GM21529 (cell line): ENCODE results near the gene KRTAP10-8.
"Not testable (repeated sequence)": the region's sequence is repeated elsewhere in the genome, so short reads cannot be mapped to it uniquely, and the experiment has no call there.

ENCODE experiments used
- ATAC-seq: cut with Tn5 transposase; IDR thresholded peaks from one replicate; pipeline ENCODE4 v1.9.1; 2021; ENCODE audit not compliant: unreplicated experiment

The KRTAP10-8 gene

DNA sequence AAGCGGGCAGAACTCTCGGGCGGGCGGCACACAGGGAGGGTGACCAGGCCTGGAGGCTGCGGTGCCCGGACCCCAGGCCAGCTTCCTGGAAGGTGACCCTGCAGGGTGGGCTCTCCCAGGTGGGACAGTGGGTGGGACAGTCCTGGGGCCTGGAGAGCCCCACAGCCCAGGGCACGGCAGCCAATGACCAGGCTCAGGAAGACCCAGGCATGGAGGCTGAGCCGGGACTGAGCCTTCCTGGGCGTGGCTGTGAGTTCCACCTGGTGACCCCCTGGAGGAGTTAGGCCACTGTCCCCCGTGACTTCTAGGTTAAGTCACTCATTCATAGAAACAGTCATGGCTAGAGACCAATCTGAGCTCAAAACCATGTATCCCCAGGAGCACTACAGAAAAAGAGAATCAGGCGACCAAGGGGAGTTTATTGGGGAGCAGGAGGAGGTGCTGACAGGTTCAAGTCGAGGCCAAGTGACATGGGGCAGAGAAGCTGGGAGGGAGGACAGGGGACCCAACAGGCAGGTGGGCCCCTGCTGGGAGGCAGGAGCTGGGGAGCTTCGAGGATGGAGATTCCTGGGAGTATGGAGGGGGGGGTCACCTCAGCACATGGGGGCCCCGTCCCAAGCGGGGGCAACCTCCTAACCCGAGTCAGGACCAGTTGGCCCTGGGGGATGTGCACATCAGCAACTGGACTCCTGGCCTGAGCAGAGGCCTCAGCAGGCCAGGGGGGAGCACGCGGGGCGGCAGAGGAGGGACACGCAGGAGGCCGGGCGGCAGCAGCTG is 32.6 kb upstream of the KRTAP10-8 start:
- ATAC-seq, result no peak

DNA sequence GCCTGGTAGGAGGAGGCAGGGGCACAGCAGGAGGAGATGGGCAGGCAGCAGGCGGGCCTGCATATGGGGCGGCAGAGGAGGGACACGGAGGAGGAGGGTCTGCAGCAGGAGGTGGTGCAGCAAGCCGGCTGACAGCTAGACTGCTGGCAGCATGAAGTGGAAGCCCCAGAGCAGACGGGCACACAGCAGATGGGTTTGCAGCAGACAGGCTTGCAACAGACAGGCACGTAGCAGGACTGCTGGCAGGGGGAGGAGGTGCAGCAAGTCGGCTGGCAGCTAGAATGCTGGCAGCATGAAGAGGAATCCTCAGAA is 32.1 kb upstream of the KRTAP10-8 start:
- ATAC-seq, result no peak

DNA sequence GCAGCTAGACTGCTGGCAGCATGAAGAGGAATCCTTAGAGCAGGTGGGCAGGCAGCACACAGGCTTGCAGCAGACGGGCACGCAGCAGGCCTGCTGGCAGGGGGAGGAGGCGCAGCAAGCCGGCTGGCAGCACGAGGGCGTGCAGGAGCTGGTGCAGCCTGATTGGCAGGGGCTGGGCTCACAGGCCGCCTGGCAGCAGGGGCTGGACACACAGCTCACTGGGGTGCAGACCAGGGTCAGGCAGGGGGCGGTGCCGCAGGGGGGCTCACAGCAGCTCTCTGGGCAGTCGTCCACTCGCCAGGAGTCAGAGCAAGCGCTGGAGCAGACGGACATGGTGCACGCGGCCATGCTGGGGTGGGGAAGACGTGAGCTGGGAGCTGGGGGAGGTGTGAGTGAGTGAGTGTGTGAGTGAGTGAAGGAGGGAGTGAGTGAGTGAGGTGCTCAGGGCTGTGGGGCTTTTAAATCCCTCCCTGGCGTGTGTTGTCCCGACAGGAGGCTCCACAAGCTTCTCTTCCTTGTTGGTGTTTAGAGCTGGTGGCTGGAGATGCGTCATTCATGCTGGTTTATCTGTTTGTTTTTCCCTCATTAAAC is 31.6 kb upstream of the KRTAP10-8 start, which contains the start of gene KRTAP10-5:
Gene KRTAP10-5, minus strand, starts transcription at position 374 of the 591 bp plus-strand sequence. Its CDS starts 26 bp downstream, at position 348.
- not testable (repeated sequence) for ATAC-seq

DNA sequence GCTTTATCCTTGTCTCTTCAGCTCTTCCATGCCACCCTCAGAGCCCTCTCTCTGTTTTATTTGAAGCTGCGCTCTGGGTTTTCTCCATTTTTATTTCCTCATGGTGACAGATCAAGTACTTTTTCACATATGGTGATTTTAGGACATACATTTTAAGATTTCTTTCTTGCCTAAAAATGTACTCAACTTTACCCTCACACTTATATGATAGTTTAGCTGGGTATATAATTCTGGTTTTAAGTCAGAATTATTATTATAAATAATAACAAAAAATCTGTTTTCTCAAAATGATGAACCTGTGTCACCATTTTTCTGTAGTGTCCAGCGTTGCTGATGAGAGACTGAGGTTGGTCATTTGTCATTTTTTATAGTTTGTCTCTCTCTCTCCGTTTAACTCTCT is 30.7 kb upstream of the KRTAP10-8 start:
- ATAC-seq, result no peak

DNA sequence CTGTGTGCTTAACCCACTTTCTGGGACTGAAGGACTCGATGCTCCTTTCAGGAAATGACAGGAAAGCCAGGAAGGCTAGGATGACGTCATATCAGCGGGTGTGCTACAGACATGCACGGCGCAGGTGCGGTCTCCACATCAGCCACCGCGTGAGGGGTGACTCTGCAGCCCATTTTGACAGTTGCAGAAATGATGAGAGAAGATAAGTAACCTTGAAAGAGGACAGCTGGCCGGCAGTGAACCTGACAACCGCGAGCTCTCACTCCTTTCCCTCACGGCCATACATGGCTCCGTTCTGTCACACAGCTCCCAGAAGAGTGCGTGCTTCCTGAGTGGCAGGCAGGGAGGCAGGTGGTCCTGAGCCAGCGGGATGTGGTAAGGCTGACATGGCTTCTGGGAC is 29.8 kb upstream of the KRTAP10-8 start:
- ATAC-seq, result no peak

DNA sequence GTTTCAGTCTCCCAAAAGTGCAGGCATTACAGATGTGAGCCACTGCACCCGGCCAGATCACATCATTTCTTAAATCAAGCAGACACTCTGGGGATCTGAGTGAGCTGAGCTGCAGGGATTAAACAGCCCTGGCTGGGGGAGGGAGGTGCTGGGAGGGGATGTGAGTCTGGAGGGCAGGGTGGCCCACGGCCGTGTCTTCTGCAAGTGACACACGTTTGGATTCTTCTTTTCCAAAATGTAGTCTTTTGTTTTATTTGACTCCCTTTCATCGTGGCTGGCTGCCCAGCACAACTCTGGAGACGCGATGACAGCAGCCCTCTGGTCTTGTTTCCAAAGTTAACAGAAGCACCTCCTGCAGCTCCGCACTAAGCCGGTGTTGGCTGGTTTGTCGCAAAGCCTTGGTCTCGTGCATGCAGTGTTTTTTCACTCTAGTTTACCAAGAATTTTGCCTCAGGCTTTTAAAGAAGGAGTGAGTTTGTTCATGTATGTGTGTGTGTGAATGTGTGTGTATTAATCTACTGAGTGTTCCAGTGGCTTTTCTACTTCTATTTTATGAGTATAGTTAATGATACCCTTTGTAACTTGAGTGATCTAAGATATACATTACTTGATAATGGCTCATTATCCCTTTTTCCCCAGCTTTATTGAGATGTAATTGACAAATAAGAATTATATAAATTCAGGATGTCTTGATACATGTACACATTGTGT is 28.6 kb upstream of the KRTAP10-8 start:
- ATAC-seq, result no peak

DNA sequence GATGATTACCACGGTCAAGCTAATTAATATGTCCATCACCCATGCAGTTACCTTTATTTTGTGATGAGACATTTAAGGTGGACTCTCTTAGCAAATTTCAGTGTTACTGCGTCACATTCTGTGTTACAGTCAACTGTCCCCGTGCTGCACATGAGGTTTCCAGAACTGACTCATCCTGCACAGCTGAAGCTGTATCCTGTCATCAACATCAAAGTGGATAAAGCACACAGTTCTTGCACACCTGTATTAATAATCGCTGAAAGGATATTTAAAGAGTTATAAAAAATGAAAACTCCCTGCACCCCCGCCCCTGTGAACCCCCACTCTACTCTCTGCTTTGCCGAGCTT is 28.1 kb upstream of the KRTAP10-8 start:
- ATAC-seq, result no peak

DNA sequence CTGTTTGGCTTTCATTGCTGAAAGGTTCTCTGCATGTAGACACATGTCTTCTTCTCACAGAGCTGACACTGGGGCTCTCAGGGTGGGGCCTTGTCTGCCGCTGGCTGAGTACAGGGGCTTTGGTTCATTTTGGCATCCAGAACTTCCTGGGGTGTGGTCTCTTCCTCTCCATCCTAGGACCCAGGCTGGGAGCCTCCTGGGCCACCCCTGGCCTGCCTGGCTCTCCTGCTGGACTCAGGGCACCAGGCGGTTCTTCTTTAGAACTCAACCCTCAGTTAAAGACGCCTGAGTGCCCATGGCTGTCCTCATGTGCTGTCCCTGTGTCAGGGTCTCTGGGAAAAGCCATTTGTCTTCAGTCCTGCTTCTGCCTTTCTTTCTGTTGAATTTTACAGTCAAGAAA is 26.0 kb upstream of the KRTAP10-8 start:
- ATAC-seq, result no peak

DNA sequence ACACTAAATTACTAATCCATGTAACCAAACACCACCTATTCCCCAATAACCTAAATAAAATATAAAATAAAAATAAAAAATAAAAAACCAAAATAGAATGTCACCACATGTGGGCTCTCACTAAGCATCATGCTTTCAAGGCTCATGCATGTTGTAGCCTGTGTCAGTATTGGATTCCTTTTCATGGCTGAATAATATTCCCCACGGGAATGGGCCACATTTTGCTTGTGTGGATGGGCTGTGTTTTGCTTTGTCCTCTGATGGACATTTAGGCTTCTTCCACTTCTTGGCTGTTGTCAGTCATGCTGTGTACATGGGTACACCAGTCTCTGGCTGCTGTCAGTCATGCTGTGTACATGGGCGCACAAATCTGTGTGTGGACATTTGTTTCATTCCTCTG is 22.8 kb upstream of the KRTAP10-8 start:
- ATAC-seq, result no peak

DNA sequence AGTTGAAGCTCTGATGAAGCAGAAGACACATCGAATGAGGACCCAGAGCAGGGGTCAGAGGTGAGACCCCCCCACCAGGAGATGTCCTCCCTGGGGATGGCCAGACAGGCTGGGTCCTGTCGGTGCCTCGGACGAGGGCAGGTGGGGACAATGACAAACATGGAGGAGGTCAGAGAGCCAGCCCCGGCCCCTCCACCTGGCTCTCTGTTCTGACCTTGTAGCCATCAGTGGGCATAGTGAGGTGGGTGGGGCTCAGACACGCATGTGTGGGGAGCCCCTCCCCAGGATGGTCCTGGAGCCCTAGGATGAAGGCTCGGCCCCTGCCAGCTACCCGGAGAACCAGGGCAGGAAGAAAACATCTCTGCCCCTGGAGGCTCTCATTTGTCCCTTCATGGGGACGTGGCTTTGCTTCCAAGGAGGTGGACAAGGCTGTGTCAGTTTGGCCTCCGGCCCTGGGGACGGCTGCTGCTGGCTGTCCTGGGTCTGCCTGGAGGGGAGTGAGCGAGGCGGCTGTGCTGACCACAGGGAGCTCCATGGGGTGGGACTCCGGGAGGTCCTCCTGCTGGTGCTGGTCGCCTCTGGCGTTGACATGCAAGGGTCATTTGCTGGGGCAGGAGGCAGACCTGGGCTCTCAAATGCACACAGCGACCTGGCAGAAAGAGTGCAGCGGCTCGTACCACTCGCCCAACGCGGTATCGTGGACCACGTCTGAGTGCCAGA is 22.1 kb upstream of the KRTAP10-8 start:
- ATAC-seq, result no peak

DNA sequence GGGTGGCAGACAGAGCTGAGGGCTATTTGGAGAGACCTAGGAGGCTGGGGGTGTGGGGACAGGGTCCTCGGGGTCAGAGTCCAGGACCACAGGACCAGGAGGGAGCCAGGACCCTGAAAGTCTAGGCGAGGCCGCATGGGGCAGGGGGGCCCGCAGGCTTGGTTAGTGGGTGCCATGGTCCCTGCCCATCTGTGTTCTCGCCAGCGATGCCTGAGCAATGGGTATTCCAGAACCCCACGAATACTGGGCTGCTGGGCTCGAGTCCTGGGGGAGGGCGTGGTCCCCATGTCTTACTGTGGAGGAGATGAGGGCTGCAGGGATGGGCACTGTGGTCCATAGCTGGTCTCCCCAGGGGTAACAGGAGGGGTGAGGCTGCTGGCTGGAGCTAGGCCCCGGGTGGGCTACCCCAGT is 21.6 kb upstream of the KRTAP10-8 start:
- ATAC-seq, result no peak

DNA sequence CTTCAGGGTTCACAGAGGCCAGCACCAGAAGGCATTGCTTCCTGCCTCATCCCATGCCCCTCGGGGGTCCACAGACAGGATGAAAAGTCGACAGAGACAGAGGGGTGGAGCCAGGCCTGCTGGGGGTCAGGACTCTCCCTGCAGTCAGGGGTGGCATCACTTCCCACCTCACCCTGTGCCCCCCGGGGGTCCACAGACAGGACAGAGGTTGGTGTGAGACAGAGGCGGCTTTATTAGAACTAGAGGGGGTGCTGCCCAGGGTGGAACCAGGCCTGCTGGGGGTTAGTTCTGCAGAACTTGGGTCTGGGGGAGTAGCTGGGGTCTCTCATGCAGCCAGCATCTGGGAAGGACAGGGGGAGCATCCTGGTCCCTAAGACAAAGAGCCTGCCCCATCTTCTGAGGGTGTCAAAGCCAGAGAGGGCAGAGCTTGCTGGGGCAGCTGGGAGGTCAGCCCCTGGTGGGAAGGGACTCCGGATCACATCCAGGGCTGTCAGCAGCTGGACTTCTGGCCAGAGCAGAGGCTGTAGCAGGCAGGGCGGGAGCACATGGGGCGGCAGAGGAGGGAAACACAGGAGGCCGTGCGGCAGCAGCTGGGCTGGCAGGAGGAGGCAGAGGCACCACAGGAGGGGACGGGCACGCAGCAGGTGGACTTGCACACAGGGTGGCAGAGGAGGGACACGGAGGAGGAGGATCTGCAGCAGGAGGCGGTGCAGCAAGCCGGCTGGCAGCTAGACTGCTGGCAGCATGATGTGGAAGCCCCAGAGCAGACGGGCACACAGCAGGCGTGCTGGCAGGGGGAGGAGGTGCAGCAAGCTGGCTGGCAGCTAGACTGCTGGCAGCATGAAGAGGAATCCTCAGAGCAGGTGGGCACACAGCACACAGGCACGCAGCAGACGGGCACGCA is 20.7 kb upstream of the KRTAP10-8 start:
- ATAC-seq, result not testable (repeated sequence)

DNA sequence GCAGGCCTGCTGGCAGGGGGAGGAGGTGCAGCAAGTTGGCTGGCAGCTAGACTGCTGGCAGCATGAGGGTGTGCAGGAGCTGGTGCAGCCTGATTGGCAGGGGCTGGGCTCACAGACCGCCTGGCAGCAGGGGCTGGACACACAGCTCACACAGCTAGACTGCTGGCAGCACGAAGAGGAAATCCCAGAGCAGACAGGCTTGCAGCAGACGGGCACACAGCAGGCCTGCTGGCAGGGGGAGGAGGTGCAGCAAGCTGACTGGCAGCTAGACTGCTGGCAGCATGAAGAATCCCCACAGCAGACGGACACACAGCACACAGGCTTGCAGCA is 20.1 kb upstream of the KRTAP10-8 start:
- ATAC-seq, result not testable (repeated sequence)

DNA sequence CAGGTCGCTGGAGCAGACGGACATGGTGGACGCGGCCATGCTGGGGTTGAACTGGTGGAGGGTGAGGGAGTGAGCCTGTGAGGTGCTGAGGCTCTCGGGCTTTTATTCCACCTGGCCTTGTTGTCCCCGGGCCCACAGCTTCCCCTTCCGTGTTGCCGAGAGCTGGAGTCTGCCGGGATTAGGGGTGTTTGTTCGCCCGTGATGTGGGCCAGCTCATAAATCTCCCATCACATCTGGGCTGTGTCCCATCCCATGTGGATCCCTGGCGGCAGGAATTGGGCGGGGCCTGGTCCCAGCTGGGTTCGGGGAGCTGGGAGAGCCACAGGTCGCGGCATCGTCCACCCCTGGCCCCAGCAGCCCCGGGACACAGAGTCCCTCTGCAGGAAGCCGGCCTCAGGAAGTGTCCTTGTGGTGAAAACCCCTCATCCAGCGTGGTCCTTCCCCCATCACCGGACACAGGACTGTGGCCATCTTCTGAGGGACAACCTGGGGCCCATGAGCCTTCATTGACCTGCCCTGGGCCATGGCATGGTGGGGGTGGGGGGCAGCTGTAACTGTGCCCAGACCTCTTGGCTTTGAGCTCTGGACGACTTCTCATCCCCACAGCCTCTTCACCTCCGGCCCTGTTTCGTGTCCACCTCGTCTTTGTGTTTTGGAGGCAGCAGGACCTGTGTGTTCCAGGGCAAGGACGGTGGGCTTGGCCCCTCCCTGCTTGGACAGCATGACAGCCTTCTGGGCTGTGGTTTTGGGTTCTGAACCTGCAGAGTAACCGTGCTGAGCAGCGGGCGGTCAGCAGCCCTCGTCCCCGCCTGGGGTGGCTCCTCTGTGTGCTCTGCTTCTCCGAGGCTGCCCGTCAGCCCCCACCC is 19.2 kb upstream of the KRTAP10-8 start, which contains the start of gene KRTAP10-6:
Gene KRTAP10-6, minus strand, starts transcription at position 60 of the 866 bp plus-strand sequence. Its CDS starts 21 bp downstream, at position 39.
- ATAC-seq, result no peak

DNA sequence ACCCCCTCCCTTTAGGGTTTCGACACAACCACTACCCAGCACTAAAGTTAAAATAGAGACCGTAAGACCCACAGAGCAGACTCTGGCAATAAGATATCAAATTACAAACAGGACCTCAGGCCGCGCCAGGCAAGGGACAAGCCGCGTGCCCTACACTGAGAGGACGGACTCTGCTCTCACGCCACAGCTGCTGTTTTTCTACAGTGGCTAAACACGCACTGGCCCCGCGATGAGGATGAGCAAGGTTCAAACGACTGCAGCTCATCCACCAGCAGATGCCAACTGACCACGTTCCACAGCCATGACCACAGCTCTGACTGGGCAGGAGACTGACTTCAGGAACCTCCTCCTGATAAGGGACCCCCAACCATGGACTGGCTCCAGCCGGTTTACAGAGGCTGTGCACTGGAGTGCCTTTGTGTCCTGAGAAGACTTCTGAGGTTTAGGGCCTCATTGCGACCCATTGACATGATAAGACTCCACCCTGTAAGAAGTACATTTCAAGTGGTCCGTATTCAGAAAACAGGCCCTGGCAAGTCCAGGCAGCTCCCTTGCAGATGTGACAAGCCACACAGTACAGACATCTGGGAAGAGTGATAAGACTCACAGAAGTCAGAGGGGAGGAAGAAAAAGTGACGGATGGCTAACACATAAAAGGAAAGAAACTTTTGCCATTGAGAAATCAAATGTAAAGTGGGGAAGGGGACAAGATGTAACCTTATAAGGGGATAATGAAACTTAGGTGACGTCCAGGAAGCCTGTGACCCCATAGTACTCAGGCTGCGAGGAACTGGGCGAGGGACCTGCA is 18.1 kb upstream of the KRTAP10-8 start:
- ATAC-seq, result no peak

DNA sequence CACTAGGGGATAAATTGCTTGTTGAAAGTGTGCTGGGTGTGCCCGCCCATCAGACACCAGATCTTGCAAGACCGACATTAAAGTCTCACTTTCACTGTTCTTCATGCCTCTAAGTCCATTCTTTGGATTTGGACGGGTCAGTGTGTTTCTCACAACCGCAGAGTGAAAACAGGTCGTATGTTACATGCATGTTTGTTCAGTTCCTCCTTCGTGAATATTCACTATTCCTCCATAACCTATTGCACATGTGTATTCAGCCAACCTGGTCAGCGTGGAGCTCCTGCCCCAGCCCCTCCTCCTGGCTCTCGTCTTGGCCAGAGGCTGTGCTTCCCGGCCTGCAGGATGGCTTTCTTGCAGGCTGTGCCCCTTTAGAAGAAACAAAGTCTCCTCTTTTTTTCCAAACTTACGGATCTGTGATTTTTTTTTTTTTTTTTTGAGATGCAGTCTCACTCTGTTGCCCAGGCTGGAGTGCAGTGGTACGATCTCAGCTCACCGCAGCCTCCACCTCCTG is 17.4 kb upstream of the KRTAP10-8 start:
- no peak for ATAC-seq

DNA sequence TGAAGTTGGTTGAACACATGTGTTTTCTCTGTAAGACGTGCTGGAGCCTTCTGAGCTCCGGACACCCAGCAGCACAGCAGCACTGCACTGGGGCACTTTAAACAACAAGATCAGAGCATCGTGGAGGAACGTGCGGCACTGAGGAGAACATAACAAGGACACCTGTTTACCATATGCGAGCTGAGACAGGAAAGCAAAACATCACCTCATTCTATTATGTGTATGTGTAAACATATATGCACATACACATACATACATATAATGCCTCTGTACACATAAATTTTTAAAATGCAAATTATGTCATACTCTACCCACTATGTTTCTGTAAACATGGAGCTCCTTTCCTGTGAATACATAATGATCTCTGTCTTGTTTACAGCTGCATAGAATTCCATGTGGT is 16.4 kb upstream of the KRTAP10-8 start:
- no peak for ATAC-seq

DNA sequence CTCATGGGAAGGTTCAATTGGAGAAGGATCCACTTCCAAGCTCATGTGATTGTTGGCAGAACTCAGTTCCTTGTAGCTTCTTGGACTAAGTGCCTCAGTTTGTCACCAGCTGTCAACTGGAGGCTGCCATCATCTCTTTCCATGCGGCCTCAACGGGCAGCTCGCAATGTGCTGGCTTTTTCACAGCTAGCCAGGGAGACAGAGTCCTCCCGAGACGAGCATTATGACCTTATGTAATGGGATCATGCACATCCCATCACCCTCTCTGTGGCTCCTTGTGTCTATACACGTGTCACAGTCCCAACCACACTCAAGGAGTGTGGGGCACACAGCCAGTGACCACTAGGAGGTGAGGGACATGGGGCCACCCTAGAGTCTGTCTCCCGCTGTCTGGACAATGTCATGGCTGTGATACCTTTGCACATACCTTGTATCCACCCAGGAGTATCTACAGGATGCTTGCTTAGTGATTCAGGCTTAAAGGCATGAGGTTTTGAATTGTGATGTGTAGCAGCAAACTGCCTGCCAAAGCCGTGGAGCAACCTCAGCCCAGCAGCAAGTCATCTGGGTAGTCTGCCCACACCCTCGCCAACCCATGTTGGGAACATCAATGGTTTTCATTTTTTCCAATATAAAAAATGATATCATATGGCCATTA is 15.7 kb upstream of the KRTAP10-8 start:
- ATAC-seq, result no peak
